GM23248 (cell line): ENCODE results near the gene APBA2. TPM values are rescaled to one million over a fixed set of nuclear protein-coding genes. Genes with fewer than 3 reads are reported as not detected.

ENCODE experiments used
- DNase-seq: peaks from one replicate; pipeline ENCODE4 v3.0.0-alpha.2; 2015
- H2AFZ ChIP-seq: fragments of 200-600 bp; sonication (generic); 2 replicates; pipeline ENCODE4 v1.6.1; 2016; ENCODE audit warnings: antibody characterized with exemption
- H3F3A ChIP-seq: fragments of 200-600 bp; sonication (generic); 2 replicates; pipeline ENCODE4 v1.6.1; 2016; ENCODE audit warnings: mild to moderate bottlenecking, antibody characterized with exemption, mixed run types; ENCODE audit not compliant: insufficient read depth
- H3K27ac ChIP-seq: fragments of 200-600 bp; sonication (generic); 2 replicates; pipeline ENCODE4 v1.5.1; 2016; ENCODE audit warnings: mild to moderate bottlenecking
- H3K27me3 ChIP-seq: fragments of 200-600 bp; sonication (generic); replicated peaks from 2 replicates; pipeline ENCODE4 v1.6.1; 2016; ENCODE audit warnings: mild to moderate bottlenecking; ENCODE audit not compliant: insufficient read depth
- H3K36me3 ChIP-seq: fragments of 200-600 bp; sonication (generic); 2 replicates; pipeline ENCODE4 v1.6.1; 2016; ENCODE audit warnings: low read depth, mild to moderate bottlenecking
- H3K4me1 ChIP-seq: fragments of 200-600 bp; sonication (generic); 2 replicates; pipeline ENCODE4 v1.6.1; 2016; ENCODE audit warnings: mild to moderate bottlenecking; ENCODE audit not compliant: insufficient read depth
- H3K4me2 ChIP-seq: fragments of 200-600 bp; sonication (generic); one replicate; pipeline ENCODE4 v1.6.1; 2016; ENCODE audit warnings: mild to moderate bottlenecking; ENCODE audit not compliant: unreplicated experiment
- H3K4me3 ChIP-seq: fragments of 200-600 bp; sonication (generic); 2 replicates; pipeline ENCODE4 v1.5.1; 2016; ENCODE audit warnings: mild to moderate bottlenecking
- H3K79me2 ChIP-seq: fragments of 200-600 bp; sonication (generic); 2 replicates; pipeline ENCODE4 v1.6.1; 2016; ENCODE audit warnings: mild to moderate bottlenecking; ENCODE audit not compliant: insufficient read depth
- H3K9ac ChIP-seq: fragments of 200-600 bp; sonication (generic); 2 replicates; pipeline ENCODE4 v1.6.1; 2016; ENCODE audit warnings: mild to moderate bottlenecking
- H3K9me2 ChIP-seq: fragments of 200-600 bp; sonication (generic); 2 replicates; pipeline ENCODE4 v1.6.1; 2016; ENCODE audit warnings: mixed run types, mild to moderate bottlenecking, moderate library complexity; ENCODE audit not compliant: insufficient read depth
- H3K9me3 ChIP-seq: fragments of 200-600 bp; sonication (generic); one replicate; pipeline ENCODE4 v1.6.1; 2017; ENCODE audit warnings: low read depth
- H4K20me1 ChIP-seq: fragments of 200-600 bp; sonication (generic); 2 replicates; pipeline ENCODE4 v1.6.0; 2016; ENCODE audit not compliant: insufficient read depth
- EZH2 ChIP-seq: fragments of 200-600 bp; sonication (generic); IDR thresholded peaks from 2 replicates; pipeline ENCODE4 v1.6.1; 2018; ENCODE audit warnings: antibody characterized with exemption, mild to moderate bottlenecking; ENCODE audit not compliant: insufficient read depth, poor library complexity, severe bottlenecking
- EZH2phosphoT487 ChIP-seq: fragments of 200-600 bp; sonication (generic); IDR thresholded peaks from 2 replicates; pipeline ENCODE4 v1.6.1; 2018; ENCODE audit warnings: antibody characterized with exemption, moderate library complexity, mild to moderate bottlenecking, low read depth; ENCODE audit not compliant: insufficient read depth
- WGBS, 2 experiments: methylation state at CpG; one replicate each; pipeline ENCODE4 v1.1.6; 2015 to 2017; ENCODE audit warnings: low lambda C conversion rate in 2 of 2, low coverage in 1 of 2; ENCODE audit errors: missing lambda C conversion rate in 2 of 2; 5-methylcytosine and 5-hydroxymethylcytosine counted together
- in situ Hi-C: fragments of 300-500 bp; cut with MboI; formaldehyde crosslinking; loops from 2 replicates; pipeline ENCODE4 v1.15.0; 2020
- polyA plus RNA-seq: library from polyadenylated mRNA; unstranded; fragments of >200 nt; fragmentation: Nextera tagmentation; extraction: Ambion mirVana; gene quantifications from 2 replicates; pipeline ENCODE4 v1.2.1, GENCODE V29; 2016
- total RNA-seq: library from RNA; depleted of rRNA; stranded (reverse); fragments of >200 nt; shearing (Covaris generic); gene quantifications from 2 replicates; pipeline ENCODE4 v1.2.3, GENCODE V29; 2014

Gene APBA2
- total and polyA plus RNA-seq, 2 experiments from 2014 or later = 0.23 to 0.65 TPM

GRCh38 chr15:28915041-28915810 lies 29.5 kb downstream of the APBA2 start:
- Histone ChIP-seq H2AFZ (no peak overlapping the region), H3F3A (no peaks in the 10 kb centered on the region), H3K4me2 (no peak overlapping the region), H3K79me2 (no peaks in the 10 kb centered on the region), H3K36me3 (no peaks in the 10 kb centered on the region), H4K20me1 (no peaks in the 10 kb centered on the region), H3K9ac (no peak overlapping the region), H3K27me3 (peaks cover 8% of the 10 kb centered on the region; the same call in 1 of the 2 replicates), H3K4me3 (no peak overlapping the region), H3K4me1 (no peaks in the 10 kb centered on the region), H3K9me2 (no peaks in the 10 kb centered on the region), H3K9me3 (no peaks in the 10 kb centered on the region), H3K27ac (no peak overlapping the region)
- WGBS, 2 experiments = 65 to 67% methylated on average over 3 of the region's 3 CpGs
- DNase-seq = no peak
- in situ Hi-C loops = no loop called here
- TF ChIP-seq EZH2phosphoT487 (no peak), EZH2 (no peak)

GRCh38 chr15:28915935-28916334 lies 30.2 kb downstream of the APBA2 start:
- Histone ChIP-seq H4K20me1 (no peaks in the 10 kb centered on the region), H3K9ac (no peak overlapping the region), H2AFZ (no peak overlapping the region), H3K9me3 (no peaks in the 10 kb centered on the region), H3K4me3 (no peak overlapping the region), H3K4me2 (no peak overlapping the region), H3K79me2 (no peaks in the 10 kb centered on the region), H3K36me3 (no peaks in the 10 kb centered on the region), H3K27ac (no peak overlapping the region), H3K27me3 (peaks cover 8% of the 10 kb centered on the region; the same call in 1 of the 2 replicates), H3K4me1 (no peaks in the 10 kb centered on the region), H3F3A (no peaks in the 10 kb centered on the region), H3K9me2 (no peaks in the 10 kb centered on the region)
- TF ChIP-seq EZH2 = no peak
- TF ChIP-seq EZH2phosphoT487 = no peak
- WGBS, 2 experiments = 60 to 61% methylated on average over 14 to 15 of the region's 15 CpGs
- in situ Hi-C loops = no loop called here
- no peak for DNase-seq

- H3K27me3 ChIP-seq = peaks cover 13% of the 10 kb centered on the region
- H2AFZ ChIP-seq = no peak overlapping the region
- DNase-seq = no peak
- H3K27ac ChIP-seq = no peak overlapping the region
- TF ChIP-seq EZH2 = no peak
- TF ChIP-seq EZH2phosphoT487 = no peak
- no peak overlapping the region for H3K4me3 ChIP-seq
- H3F3A ChIP-seq = no peaks in the 10 kb centered on the region
- H3K4me1 ChIP-seq = no peaks in the 10 kb centered on the region
- no peak overlapping the region for H3K9ac ChIP-seq
- no peak overlapping the region for H3K4me2 ChIP-seq
- H3K9me3 ChIP-seq = no peaks in the 10 kb centered on the region
- in situ Hi-C loops = no loop called here
- no peaks in the 10 kb centered on the region for H4K20me1 ChIP-seq
- H3K9me2 ChIP-seq = no peaks in the 10 kb centered on the region
- H3K36me3 ChIP-seq = no peaks in the 10 kb centered on the region
- 52 to 55% methylated on average over 9 of the region's 9 CpGs for WGBS, 2 experiments
- no peaks in the 10 kb centered on the region for H3K79me2 ChIP-seq
Observed at GRCh38 chr15:28917791-28918140, 32.0 kb downstream of the APBA2 start.

- H3K9ac ChIP-seq = no peak overlapping the region
- H3K4me3 ChIP-seq = no peak overlapping the region
- H3K4me1 ChIP-seq = no peaks in the 10 kb centered on the region
- DNase-seq = no peak
- H3K27me3 ChIP-seq = peaks cover 13% of the 10 kb centered on the region
- no peaks in the 10 kb centered on the region for H3K9me2 ChIP-seq
- no peaks in the 10 kb centered on the region for H3F3A ChIP-seq
- no peak overlapping the region for H2AFZ ChIP-seq
- no peak overlapping the region for H3K4me2 ChIP-seq
- no peak overlapping the region for H3K27ac ChIP-seq
- TF ChIP-seq EZH2phosphoT487 = no peak
- no peak for TF ChIP-seq EZH2
- no peaks in the 10 kb centered on the region for H3K36me3 ChIP-seq
- H4K20me1 ChIP-seq = no peaks in the 10 kb centered on the region
- 71 to 73% methylated on average over 39 of the region's 41 CpGs for WGBS, 2 experiments
- H3K79me2 ChIP-seq = no peaks in the 10 kb centered on the region
- in situ Hi-C loops = no loop called here
- no peaks in the 10 kb centered on the region for H3K9me3 ChIP-seq
Observed at GRCh38 chr15:28918141-28918983, 32.6 kb downstream of the APBA2 start.
